GM21367 (cell line): ENCODE data around the gene GSG1L.

Source experiments
- ATAC-seq: cut with Tn5 transposase; IDR thresholded peaks from one replicate; pipeline ENCODE4 v1.9.1; 2021; ENCODE audit not compliant: unreplicated experiment

GSG1L gene

GRCh38 chr16:27764869-27765675 is 298.4 kb downstream of the GSG1L start:
- no peak for ATAC-seq

- no peak for ATAC-seq
Measured at GRCh38 chr16:27764427-27764826, 299.1 kb downstream of the GSG1L start.

- ATAC-seq: no peak
Measured at GRCh38 chr16:27762441-27762840, 301.1 kb downstream of the GSG1L start.

- no peak for ATAC-seq
Measured at GRCh38 chr16:27761816-27762215, 301.7 kb downstream of the GSG1L start.

DNA sequence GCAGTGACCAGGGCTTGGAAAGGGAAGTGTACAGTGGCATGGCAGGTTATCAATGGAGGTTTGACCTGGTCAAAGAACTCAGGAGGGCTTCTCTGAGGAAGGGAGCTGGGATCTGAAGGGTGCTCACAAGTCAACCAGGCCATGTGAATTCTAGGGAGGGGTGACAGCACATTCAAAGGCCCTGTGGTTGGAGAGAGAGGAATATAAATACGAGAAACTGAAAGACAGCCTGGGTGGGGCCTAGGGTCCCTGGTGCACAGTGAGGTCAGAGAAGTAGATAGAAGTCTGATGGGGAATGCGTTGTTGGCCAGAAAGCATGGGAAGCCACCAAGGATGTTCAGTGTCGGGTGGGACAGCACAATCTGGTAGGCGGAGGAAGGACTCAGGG is 302.7 kb downstream of the GSG1L start:
- no peak for ATAC-seq

- no peak for ATAC-seq
Measured at GRCh38 chr16:27759967-27760788, 303.3 kb downstream of the GSG1L start.

- no peak for ATAC-seq
Measured at GRCh38 chr16:27759301-27759871, 304.1 kb downstream of the GSG1L start.

DNA sequence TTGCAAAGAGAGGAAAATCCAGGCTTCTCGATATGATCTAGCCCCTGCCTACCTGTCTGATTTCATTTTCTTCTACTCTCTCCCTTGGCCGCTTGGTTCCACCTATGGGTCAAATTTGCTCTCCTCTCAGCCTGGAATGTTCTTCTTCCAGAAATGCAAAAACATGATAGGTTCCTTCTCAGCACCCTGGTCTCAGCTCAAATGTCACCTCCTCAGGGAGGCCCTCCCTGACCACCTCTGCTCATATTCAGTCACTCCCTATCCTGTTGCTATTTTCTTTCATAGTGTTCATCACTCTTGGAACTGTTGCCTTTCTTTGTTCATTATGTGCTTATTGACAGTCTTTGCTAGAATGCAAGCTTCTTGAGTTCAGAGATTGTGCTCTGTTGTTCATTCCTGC is 305.0 kb downstream of the GSG1L start:
- ATAC-seq: no peak

- ATAC-seq: no peak
Measured at GRCh38 chr16:27756206-27756970, 307.1 kb downstream of the GSG1L start.

- ATAC-seq: no peak
Measured at GRCh38 chr16:27754788-27755690, 308.5 kb downstream of the GSG1L start.

GRCh38 chr16:27753563-27753962 is 310.0 kb downstream of the GSG1L start:
- no peak for ATAC-seq

GRCh38 chr16:27752241-27752640 is 311.3 kb downstream of the GSG1L start:
- ATAC-seq: no peak

- ATAC-seq: no peak
Measured at GRCh38 chr16:27751676-27752075, 311.8 kb downstream of the GSG1L start.

- ATAC-seq: no peak
Measured at GRCh38 chr16:27751233-27751632, 312.3 kb downstream of the GSG1L start.

DNA sequence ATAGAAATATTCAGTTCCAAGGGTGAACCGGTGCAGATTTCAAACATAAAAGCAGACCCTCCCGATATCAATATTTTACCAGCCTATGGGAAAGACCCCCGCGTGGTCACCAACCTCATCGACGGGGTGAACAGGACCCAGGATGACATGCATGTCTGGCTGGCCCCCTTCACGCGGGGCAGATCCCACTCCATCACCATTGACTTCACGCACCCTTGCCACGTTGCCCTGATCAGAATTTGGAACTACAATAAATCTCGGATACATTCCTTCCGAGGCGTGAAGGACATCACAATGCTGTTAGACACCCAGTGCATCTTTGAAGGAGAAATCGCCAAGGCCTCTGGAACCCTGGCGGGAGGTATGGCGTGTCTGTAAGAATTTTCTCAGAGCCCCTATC is 313.6 kb downstream of the GSG1L start:
- ATAC-seq: no peak

DNA sequence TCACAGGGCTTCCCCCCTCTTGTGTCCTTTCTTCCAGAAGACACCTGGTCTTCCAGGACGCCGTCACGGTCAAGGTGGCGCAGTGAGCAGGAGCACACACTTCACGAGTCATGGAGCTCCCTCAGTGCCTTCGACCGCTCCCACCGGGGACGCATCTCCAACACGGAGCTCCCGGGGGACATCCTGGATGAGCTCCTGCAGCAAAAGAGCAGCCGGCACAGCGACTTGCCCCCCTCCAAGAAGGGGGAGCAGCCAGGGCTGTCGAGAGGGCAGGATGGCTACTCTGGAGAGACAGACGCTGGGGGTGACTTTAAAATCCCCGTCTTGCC is 314.0 kb downstream of the GSG1L start:
- no peak for ATAC-seq

DNA sequence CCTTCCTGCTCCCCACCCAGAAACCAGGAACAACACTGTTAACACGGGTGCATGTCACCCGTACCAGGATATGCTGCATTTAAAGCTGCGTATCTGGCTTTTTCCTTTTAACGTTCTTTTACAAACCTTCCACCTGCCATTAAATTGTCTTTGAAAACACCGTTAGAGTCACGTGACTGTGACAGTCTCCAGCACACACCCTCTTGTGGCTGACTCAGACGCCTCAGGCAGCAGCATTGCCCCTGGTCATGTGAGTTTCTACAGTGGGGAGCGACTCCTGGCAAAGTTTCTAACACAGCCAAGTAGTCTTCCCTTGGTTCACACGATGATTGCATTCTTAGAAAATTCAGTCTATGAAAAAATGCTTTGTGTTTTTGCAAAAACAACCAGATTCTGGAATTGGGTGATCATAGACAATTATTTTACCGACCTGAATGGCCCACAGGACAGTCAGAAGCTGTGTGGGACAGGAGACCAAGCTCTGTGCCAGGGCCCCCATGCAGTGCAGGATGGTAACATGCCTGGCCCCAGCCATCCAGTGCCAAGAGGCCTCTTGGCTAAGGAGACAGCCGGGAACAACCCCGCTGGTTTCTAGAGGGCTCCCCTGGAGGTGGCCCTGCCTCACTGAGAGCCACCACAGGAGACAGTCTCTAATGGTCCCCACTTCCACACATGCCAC is 314.5 kb downstream of the GSG1L start:
- no peak for ATAC-seq

DNA sequence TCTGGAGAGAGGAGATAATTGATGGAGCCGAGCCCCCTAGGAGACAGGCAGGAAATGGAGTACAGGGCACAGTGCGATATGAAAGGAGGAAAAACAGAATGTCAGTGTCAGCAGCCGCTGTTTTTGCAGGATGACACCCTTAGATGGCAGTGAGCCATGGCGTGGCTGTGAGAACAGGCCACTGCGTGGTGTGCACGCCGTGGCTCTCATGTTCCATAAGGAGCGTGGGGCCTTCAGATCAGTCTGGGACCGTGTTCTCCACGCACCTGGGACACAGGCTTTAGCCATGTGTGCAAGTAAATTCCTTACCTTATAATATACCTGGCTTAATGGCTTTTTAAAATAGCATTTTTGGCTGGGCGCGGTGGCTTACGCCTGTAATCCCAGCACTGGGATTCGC is 315.6 kb downstream of the GSG1L start:
- ATAC-seq: no peak

DNA sequence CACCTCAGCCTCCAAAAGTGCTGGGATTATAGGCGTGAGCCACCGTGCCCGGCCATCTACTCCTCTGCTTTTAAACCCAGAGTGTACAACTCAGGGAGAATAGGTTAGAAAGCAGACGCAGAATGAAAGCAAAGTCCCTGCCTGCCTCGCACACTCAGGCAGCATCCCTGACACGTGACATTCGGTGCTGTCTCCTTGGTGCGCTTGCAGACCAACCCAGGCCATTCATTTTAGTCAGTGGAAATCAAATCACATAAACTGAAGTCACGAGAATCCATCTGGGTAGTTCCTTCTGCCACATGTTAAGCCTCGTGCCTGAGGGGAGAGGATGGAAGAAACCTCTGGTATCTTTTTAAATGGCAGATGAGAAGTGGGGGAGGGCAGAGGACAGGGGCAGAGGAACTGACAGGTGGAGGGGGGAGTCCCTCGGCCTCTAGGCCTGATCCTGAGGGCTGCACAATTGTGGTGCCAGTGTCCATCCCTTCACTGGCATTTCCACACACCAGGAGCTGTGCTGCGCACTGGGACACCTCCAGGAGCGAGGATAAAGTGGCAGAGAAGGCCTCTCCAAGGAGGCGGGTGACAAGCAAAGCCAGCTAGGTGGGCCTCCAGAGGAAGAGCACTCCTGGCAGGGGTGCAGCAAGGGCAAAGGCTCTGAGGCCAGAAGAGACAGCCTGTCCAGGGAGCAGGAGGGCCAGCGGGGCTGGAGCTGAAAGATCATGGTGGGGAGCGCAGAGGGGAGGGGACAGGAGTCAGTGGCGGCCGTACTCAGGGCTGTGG is 317.2 kb downstream of the GSG1L start:
- ATAC-seq: no peak
